RWPE1 (cell line): ENCODE data around the gene BIN2.
A peak's percentile ranks its signal among the peaks of the same experiment; 100 is the strongest.

Experiments
- CTCF ChIA-PET: fragments of 350-600 bp; sonication (Branson Sonifier 250); formaldehyde crosslinking; extraction: SDS; loops from one replicate; lab custom pipeline; 2021; lab: Yijun Ruan, JAX
- POLR2A ChIA-PET: fragments of 400-600 bp; formaldehyde crosslinking; extraction: SDS; loops from one replicate; lab custom pipeline; 2020; ENCODE audit warnings: antibody characterized with exemption; ENCODE audit not compliant: low non-redundant PET; lab: Yijun Ruan, JAX
- DNase-seq: peaks from one replicate; pipeline ENCODE4 v3.0.0; 2012; ENCODE audit warnings: low spot score
- H3K27ac ChIP-seq: fragments of 450-650 bp; 2 replicates; pipeline ENCODE4 v1.5.1; 2017
- TF ChIP-seq, protein P1 (sequence below): fragments of 450-650 bp; conservative IDR thresholded peaks from 2 replicates; pipeline ENCODE4 v1.5.1; 2017; ENCODE audit warnings: low read depth, mild to moderate bottlenecking

Gene BIN2

DNA sequence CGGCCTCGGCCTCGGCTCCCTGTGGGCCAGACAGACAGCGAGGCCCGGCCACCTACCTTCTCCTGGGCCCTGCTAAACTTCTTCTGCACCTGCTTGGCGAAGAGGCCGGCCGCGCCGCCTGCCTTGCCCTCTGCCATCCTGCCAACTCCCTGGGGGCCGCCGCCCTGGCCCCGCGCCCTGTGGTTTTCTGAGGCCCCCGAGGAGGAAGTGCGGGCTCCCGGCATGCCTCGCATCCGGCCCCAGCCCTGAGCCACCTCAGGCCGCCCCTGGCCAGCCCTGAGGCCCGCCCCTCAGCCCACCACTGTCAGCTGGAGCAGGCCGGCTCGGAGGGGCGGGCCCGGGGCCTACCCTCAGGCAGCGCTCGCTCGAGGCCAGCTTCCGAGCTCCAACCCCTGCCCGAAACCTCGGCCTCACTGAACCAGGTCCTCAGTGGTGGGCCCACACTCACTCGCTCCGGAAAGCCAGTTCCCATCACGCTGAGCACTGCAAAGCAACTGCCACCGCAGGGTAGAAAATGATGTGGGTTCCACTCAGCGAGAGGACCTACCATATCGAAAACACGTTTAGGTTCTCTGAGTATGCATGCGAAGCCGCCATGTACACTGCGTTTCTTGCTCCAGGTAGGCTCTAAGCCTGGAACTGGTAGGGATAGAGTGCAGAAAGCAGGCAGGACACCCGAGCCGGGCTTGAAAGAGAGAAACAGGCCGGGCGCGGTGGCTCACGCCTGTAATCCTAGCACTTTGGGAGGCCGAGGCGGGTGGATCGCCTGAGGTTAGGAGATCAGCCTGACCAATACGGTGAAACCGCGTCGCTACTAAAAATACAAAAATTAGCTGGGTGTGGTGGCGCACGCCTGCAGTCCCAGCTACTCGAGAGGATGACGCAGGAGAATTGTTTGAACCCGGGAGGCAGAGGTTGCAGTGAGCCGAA lies at the start of gene BIN2:
Gene BIN2 (minus strand): TSS at position 209 of the 930 bp plus-strand sequence. CDS start 72 bp downstream, at position 137.
- ChIA-PET POLR2A (no interaction called here), CTCF (no interaction called here)
- no peak within 1 kb of the TSS for H3K27ac ChIP-seq
- no peak for DNase-seq
- TF ChIP-seq, protein P1, sequence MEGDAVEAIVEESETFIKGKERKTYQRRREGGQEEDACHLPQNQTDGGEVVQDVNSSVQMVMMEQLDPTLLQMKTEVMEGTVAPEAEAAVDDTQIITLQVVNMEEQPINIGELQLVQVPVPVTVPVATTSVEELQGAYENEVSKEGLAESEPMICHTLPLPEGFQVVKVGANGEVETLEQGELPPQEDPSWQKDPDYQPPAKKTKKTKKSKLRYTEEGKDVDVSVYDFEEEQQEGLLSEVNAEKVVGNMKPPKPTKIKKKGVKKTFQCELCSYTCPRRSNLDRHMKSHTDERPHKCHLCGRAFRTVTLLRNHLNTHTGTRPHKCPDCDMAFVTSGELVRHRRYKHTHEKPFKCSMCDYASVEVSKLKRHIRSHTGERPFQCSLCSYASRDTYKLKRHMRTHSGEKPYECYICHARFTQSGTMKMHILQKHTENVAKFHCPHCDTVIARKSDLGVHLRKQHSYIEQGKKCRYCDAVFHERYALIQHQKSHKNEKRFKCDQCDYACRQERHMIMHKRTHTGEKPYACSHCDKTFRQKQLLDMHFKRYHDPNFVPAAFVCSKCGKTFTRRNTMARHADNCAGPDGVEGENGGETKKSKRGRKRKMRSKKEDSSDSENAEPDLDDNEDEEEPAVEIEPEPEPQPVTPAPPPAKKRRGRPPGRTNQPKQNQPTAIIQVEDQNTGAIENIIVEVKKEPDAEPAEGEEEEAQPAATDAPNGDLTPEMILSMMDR: no peak

DNA sequence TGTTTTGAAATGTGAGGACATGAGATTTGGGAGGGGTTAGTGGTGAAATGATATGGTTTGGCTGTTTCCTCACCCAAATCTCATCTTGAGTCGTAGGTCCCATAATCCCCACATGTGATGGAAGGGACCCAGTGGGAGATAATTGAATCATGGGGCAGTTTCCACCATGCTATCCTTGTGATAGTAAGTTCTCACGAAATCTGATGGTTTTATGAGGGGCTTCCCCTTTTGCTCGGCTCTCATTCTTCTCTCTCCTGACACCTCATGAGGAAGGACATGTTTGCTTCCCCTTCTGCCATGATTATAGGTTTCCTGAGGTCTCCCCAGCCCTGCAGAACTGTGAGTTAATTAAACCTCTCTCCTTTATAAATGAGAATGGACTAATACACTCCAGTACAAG lies 49.2 kb upstream of the BIN2 start:
- DNase-seq: no peak

DNA sequence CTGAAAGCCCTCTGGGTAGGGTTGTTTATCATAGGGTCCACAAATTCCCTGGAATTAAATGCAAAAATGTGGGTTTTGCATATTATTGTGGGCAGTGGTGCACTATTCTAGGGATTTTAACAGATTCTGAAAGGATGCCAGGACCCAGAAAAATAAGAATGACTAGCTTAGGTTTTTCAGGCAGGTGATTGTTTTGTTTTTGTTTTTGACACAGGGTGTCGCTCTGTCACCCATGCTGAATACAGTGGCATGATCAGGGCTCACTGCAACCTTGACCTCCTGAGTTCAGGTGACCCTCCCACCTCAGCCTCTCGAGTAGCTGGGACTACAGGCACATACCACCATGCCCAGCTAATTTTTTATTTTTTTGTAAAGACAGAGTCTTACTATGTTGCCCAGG lies 48.0 kb upstream of the BIN2 start:
- peak overlapping the region; percentile 94 for H3K27ac ChIP-seq
- DNase-seq: no peak
- ChIA-PET POLR2A (interaction anchor here (0.8 kb wide), 1 partner anchor 9 kb away, joined by 3 read pairs; no protein-coding TSS in a partner anchor), CTCF (interaction anchor here (0.6 kb wide), 2 partner anchors 50 to 102 kb away, joined by 3 read pairs; partner anchors contain the start of gene SMAGP)
- TF ChIP-seq, protein P1: no peak

More for the DNA sequence above, 49.2 kb upstream of the BIN2 start:
- POLR2A ChIA-PET: no interaction called here
- CTCF ChIA-PET: interaction anchor here (0.6 kb wide), 1 partner anchor 448 kb away, joined by 4 read pairs; no protein-coding TSS in a partner anchor
- no peak overlapping the region for H3K27ac ChIP-seq
- TF ChIP-seq, protein P1: no peak

DNA sequence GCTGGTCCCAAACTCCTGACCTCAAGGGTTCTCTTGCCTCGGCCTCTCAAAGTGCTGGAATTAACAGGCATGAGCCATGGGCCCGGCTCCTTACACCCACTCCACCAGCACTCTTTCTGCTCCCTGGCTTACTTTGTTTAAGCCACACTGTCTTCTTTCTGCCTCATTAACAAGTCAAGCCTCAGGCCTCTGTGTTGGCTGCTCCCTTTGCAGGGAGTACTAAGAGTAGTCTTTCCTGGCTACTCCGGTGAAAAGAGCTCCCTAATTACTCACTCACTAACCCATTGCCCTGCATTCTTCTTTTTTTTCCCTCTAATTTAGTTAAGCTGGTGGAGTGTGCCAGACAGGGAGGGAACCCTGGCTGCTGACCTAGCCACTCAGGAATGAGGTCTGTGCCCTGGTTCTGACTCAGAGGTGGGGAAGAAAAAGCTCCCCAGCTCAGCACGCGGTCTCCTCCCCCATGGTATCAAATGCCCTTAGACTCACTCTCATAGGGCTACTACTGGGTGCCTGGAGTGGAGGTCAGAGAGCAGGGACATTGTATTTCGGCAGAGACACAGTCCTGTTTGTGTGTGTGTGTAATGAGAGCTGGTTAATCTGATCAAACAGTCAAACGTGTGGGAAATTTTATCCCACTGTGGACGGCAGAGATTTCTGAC lies 47.5 kb upstream of the BIN2 start:
- peak overlapping the region; percentile 94 for H3K27ac ChIP-seq
- DNase-seq: peak; percentile 98
- TF ChIP-seq, protein P1: no peak
- ChIA-PET CTCF (interaction anchor here (0.6 kb wide), 2 partner anchors 50 to 101 kb away, joined by 3 read pairs; partner anchors contain the start of gene SMAGP), POLR2A (interaction anchor here (0.8 kb wide), 1 partner anchor 9 kb away, joined by 3 read pairs; no protein-coding TSS in a partner anchor)

DNA sequence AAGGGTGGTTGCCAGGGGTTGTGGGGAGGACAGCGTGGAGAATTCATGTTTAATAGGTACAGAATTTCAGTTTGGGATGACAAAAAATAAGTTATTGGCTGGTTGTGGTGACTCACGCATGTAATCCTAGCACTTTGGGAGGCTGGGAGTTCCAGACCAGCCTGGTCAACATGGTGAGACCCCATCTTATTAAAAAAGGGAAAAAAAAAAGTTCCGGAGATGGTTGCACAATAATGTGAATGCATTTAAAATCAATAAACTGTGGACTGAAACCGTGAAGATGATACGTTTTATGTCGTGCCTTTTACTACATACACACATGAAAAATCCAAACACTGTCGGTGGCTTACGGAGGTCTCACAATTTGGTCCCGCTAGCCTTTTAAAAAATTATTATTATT lies 46.7 kb upstream of the BIN2 start:
- ChIA-PET POLR2A (no interaction called here), CTCF (no interaction called here)
- no peak for DNase-seq
- peak overlapping the region; percentile 94 for H3K27ac ChIP-seq
- TF ChIP-seq, protein P1: no peak

DNA sequence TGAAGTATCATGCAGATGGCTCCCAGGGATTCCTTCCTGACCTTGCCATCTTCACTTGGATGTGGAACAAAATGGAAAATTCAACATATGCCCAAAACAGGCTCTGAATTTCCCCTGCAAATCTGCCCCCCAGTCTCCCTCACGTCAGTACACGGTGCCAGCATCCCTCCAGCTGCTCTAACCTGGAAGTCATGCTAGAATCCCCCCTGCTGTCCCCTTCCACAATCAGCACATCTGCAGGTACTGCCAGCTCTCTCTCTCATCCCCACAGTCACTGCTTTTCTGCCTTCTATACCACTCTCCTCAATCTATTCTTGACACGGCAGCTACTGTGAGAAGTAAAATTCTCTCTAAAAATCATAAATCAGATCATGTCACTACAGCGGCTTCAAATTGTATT lies 45.6 kb upstream of the BIN2 start:
- POLR2A ChIA-PET: no interaction called here
- DNase-seq: no peak
- CTCF ChIA-PET: no interaction called here
- TF ChIP-seq, protein P1: no peak
- H3K27ac ChIP-seq: no peak overlapping the region
